Breast epithelium (tissue), 4 donors: ENCODE data around the gene GPM6B. TPM values are rescaled to one million over a fixed set of nuclear protein-coding genes. Genes with fewer than 3 reads are reported as not detected.
A peak's percentile ranks its signal among the peaks of the same experiment; 100 is the strongest.

Source experiments
- DNase-seq, 2 donors: peaks; one replicate each; pipeline ENCODE4 v3.0.0-alpha.2; 2019; ENCODE audit warnings: low spot score in 2 of 2
- H3K27ac ChIP-seq, 2 donors: fragments of 200-600 bp; sonication (generic) in 1 of 2; one replicate each; pipeline ENCODE4 v1.5.1; 2016 to 2019; ENCODE audit warnings: mild to moderate bottlenecking in 1 of 2
- H3K27me3 ChIP-seq, 2 donors: fragments of 200-600 bp; sonication (generic) in 1 of 2; one replicate each; pipeline versions ENCODE4 v1.5.1 to v1.6.0; 2017 to 2019; ENCODE audit warnings: control low read depth in 1 of 2, mild to moderate bottlenecking in 1 of 2
- H3K36me3 ChIP-seq: fragments of 200-600 bp; one replicate; pipeline ENCODE4 v1.5.1; 2019
- H3K4me1 ChIP-seq, 2 donors: fragments of 200-600 bp; sonication (generic); one replicate each; pipeline ENCODE4 v1.5.1; 2016 to 2019; ENCODE audit warnings: control low read depth in 1 of 2
- H3K4me3 ChIP-seq, 3 donors: fragments of 200-600 bp; sonication (generic); 1 replicate in 2 of 3; 2 replicates in 1 of 3; pipeline ENCODE4 v1.5.1; 2016 to 2019; ENCODE audit warnings: mild to moderate bottlenecking in 3 of 3, moderate library complexity in 2 of 3
- H3K9me3 ChIP-seq, 2 donors: fragments of 200-600 bp; sonication (generic) in 1 of 2; one replicate each; pipeline ENCODE4 v1.5.1; 2016 to 2019; ENCODE audit warnings: control low read depth in 1 of 2
- POLR2A ChIP-seq: fragments of 450-650 bp; IDR thresholded peaks from one replicate; pipeline ENCODE4 v1.6.1; 2016; ENCODE audit warnings: antibody characterized with exemption, mild to moderate bottlenecking, moderate library complexity
- POLR2AphosphoS5 ChIP-seq, 3 donors: sonication (generic); formaldehyde crosslinking; IDR thresholded peaks; one replicate each; pipeline ENCODE4 v1.6.1; 2017; ENCODE audit warnings: antibody characterized with exemption in 3 of 3
- intact Hi-C: fragments of 100-400 bp; cut with DNase I; formaldehyde crosslinking; loops from one replicate; pipeline ENCODE4 v1.15.1; 2023; ENCODE audit warnings: low total_unique reads
- total RNA-seq, 3 donors: library from RNA; depleted of rRNA; stranded (reverse); fragments of >200 nt; gene quantifications; one replicate each; pipeline ENCODE4 v1.1.0, GENCODE V29; 2016
- TF ChIP-seq, protein P1 (sequence below), 3 donors: fragments of 450-650 bp; IDR thresholded peaks; one replicate each; pipeline ENCODE4 v1.5.1; 2016 to 2017; ENCODE audit warnings: antibody characterized with exemption in 3 of 3, mild to moderate bottlenecking in 3 of 3, moderate library complexity in 3 of 3

Gene GPM6B
- total RNA-seq, 3 donors from 2014 or later: 3.4 to 81.7 (median 35.7) TPM

DNA sequence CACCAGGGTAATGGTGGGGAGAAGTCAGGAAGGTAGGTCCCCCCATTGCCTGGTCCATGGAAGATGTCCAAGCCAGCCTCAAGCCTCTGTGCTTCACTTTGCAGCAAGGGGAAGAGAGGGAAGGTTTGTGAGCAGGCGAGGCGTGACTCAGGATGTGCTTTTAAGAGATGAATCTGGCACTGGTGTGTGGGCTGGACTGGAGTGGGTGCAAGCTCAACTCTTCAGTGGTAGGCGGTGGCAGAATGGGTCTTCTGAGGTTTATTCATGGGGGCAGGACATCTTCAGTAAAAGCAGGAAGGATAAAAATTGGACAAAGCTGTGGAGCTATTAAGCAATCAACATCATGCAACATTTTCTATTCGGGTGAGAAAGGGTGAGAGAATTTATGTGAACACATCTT is 19.4 kb downstream of the GPM6B start:
- no peak overlapping the region for H3K4me3 ChIP-seq

DNA sequence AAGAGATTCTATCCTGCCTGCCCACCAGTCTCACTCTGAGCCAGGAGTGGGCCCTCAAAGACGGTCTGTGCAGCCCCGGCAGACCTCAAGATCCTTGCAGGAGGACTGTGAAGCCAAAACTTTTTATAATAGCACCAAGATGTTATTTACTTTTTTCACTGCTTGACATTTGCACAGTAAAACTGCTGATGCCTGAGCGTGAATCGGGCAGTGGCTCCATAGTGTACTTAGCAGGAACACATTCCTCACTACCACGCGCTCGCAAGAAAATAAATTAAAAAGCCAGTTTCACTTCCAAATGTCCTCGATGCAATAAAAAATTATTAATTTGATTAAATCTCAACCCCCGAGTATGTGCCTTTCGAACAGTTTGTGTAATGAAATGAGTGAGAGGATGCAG is 22.5 kb downstream of the GPM6B start:
- H3K9me3 ChIP-seq: no peaks in the 10 kb centered on the region
- H3K36me3 ChIP-seq: no peaks in the 10 kb centered on the region
- peak overlapping the region in 1 of 2 donors; percentile 61 for H3K27ac ChIP-seq
- H3K4me1 ChIP-seq: no peaks in the 10 kb centered on the region
- DNase-seq: no peak
- H3K27me3 ChIP-seq: peaks cover 0 to 30% of the 10 kb centered on the region in 2 donors
- TF ChIP-seq, protein P1, sequence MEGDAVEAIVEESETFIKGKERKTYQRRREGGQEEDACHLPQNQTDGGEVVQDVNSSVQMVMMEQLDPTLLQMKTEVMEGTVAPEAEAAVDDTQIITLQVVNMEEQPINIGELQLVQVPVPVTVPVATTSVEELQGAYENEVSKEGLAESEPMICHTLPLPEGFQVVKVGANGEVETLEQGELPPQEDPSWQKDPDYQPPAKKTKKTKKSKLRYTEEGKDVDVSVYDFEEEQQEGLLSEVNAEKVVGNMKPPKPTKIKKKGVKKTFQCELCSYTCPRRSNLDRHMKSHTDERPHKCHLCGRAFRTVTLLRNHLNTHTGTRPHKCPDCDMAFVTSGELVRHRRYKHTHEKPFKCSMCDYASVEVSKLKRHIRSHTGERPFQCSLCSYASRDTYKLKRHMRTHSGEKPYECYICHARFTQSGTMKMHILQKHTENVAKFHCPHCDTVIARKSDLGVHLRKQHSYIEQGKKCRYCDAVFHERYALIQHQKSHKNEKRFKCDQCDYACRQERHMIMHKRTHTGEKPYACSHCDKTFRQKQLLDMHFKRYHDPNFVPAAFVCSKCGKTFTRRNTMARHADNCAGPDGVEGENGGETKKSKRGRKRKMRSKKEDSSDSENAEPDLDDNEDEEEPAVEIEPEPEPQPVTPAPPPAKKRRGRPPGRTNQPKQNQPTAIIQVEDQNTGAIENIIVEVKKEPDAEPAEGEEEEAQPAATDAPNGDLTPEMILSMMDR (IDR thresholded peaks at IDR 0.05): no peak
- TF ChIP-seq POLR2AphosphoS5 (IDR thresholded peaks at IDR 0.05): no peak
- no peak for TF ChIP-seq POLR2A
- intact Hi-C loops: loop anchor here (2.0 kb wide), 1 partner anchor 70 kb away; no protein-coding TSS in a partner anchor
- no peak overlapping the region for H3K4me3 ChIP-seq

More for the DNA sequence above, 19.4 kb downstream of the GPM6B start:
- Histone ChIP-seq H3K4me1 (no peaks in the 10 kb centered on the region), H3K27ac (no peak overlapping the region), H3K27me3 (peaks cover 0 to 43% of the 10 kb centered on the region in 2 donors), H3K36me3 (no peaks in the 10 kb centered on the region), H3K9me3 (peaks cover 0 to 3% of the 10 kb centered on the region in 2 donors)
- DNase-seq: no peak
- intact Hi-C loops: no loop called here
- TF ChIP-seq POLR2A (no peak), POLR2AphosphoS5 (IDR thresholded peaks at IDR 0.05) (no peak)
- TF ChIP-seq, protein P1 (IDR thresholded peaks at IDR 0.05): no peak

DNA sequence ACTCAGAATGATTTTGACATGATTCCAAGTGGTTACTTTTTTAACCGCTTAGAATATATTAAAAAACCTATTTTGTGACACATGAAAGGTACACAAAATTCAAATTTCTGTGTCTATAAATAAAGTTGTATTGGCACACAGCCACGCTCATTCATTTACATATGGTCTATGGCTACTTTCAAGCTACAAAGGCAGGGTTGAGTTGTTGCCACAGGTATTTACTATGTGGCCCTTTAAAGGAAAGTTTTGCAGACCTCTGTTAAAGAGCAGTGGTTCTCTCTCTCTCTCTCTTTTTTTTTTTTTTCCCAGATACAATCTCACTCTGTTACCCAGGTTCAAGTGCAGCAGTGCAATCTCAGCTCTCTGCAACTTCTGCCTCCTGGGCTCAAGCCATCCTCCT is 23.0 kb downstream of the GPM6B start:
- intact Hi-C loops: loop anchor here (2.0 kb wide), 1 partner anchor 71 kb away; no protein-coding TSS in a partner anchor
- H3K9me3 ChIP-seq: no peaks in the 10 kb centered on the region
- DNase-seq: no peak
- no peak overlapping the region for H3K4me3 ChIP-seq
- H3K27me3 ChIP-seq: peaks cover 0 to 33% of the 10 kb centered on the region in 2 donors
- no peaks in the 10 kb centered on the region for H3K4me1 ChIP-seq
- TF ChIP-seq POLR2AphosphoS5 (IDR thresholded peaks at IDR 0.05) (no peak), POLR2A (no peak)
- TF ChIP-seq, protein P1 (IDR thresholded peaks at IDR 0.05): no peak
- no peak overlapping the region for H3K27ac ChIP-seq
- no peaks in the 10 kb centered on the region for H3K36me3 ChIP-seq

DNA sequence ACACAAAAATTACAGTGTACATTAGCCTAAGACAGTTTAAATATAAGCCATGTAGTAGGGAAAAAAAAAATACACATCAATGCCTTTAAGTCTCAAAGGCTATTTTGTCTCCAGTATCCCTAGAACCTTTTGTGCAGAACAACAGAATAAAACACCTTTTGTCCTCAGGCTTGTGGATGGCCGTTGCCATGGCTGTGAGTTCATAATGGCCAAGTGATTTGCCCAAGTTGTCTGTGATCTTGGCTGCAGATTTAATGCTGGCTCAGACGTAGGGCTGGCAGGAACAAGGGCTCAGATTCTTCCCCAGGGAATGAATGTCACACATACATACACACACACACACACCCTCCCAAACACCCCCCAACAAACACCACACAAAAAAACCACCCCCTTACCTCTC is 25.3 kb downstream of the GPM6B start:
- no peaks in the 10 kb centered on the region for H3K4me1 ChIP-seq
- TF ChIP-seq POLR2AphosphoS5 (IDR thresholded peaks at IDR 0.05): peak in 1 of 3 donors; percentile 53
- TF ChIP-seq, protein P1 (IDR thresholded peaks at IDR 0.05): no peak
- no peaks in the 10 kb centered on the region for H3K9me3 ChIP-seq
- peaks cover 0 to 18% of the 10 kb centered on the region in 2 donors for H3K27me3 ChIP-seq
- H3K36me3 ChIP-seq: no peaks in the 10 kb centered on the region
- H3K4me3 ChIP-seq: no peak overlapping the region
- peak in 1 of 2 donors; percentile 81 for DNase-seq
- H3K27ac ChIP-seq: peak overlapping the region; percentile 75 to 88
- intact Hi-C loops: no loop called here

DNA sequence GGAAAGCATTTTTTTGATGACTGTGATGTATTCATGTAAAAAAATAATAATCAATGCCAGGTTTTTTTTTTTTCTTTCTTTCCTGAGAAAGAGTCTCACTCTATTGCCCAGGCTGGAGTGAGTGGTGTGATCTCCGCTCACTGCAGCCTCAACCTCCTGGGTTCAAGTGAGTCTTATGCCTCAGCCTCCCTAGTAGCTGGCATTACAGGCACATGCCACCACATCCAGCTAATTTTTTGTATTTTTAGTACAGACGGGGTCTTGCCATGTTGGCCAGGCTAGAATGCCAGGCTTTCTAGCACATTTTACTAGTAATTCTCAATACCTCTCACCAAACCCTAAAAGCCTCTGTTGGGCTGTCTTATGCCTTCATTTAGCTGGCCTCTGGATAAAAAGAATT is 25.7 kb downstream of the GPM6B start:
- Histone ChIP-seq H3K27me3 (peaks cover 0 to 19% of the 10 kb centered on the region in 2 donors), H3K4me3 (no peak overlapping the region), H3K4me1 (no peaks in the 10 kb centered on the region), H3K36me3 (no peaks in the 10 kb centered on the region), H3K9me3 (no peaks in the 10 kb centered on the region), H3K27ac (peak overlapping the region; percentile 75 to 88)
- no peak for DNase-seq
- intact Hi-C loops: no loop called here
- no peak for TF ChIP-seq POLR2AphosphoS5 (IDR thresholded peaks at IDR 0.05)
- TF ChIP-seq POLR2A: no peak
- TF ChIP-seq, protein P1 (IDR thresholded peaks at IDR 0.05): no peak
